HG02610 (cell line): ENCODE data around the gene ANKRD44.

Experiments
- ATAC-seq: cut with Tn5 transposase; IDR thresholded peaks from one replicate; pipeline ENCODE4 v1.9.1; 2021; ENCODE audit warnings: mild to moderate bottlenecking, moderate library complexity; ENCODE audit not compliant: unreplicated experiment

Gene ANKRD44

GRCh38 chr2:197184959-197185586 is 125.5 kb downstream of the ANKRD44 start:
- peak; percentile 61 for ATAC-seq

- no peak for ATAC-seq
These were observed 127.2 kb downstream of the ANKRD44 start for GRCh38 chr2:197183355-197183754.

GRCh38 chr2:197182668-197183067 is 127.9 kb downstream of the ANKRD44 start:
- ATAC-seq: no peak

DNA sequence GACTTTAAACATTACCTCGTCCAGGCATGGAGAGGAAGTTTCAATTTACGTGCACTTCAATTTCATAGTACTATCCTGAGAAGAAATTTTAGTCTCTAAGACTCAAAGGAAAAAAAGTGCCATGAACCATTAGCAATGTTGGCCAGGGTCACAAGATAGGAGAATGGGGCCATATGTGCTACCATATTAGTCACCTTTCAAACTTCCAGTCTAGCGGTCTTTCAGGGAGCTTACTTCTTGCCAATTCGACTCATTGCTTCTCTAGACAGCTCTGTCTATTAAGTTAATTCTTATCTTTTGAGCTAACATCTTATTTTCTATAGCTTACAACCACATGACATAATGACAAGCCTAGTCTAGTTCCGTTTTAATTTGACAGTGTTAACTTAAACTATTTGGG is 129.1 kb downstream of the ANKRD44 start:
- no peak for ATAC-seq

- no peak for ATAC-seq
These were observed 130.7 kb downstream of the ANKRD44 start for GRCh38 chr2:197179744-197180498.

DNA sequence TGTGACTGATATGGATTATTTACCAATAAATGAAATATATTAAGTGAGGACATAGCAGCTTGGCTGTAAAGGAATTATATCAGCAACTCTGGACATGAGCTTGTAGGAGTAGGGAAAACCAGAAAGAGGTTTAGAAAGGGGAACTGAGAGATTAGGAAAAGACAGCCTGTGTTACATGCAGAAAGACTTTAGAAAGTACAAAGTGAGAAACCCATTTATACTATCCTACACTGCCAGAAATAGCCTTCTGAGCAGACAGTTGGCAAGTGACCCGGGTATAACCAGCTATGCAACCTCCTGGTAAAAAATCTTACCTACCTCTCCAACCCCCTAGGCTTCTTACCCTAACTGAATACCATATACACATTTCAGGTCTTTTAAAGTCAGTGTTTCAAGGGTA is 134.1 kb downstream of the ANKRD44 start:
- ATAC-seq: no peak

GRCh38 chr2:197174539-197175094 is 136.0 kb downstream of the ANKRD44 start:
- ATAC-seq: no peak

DNA sequence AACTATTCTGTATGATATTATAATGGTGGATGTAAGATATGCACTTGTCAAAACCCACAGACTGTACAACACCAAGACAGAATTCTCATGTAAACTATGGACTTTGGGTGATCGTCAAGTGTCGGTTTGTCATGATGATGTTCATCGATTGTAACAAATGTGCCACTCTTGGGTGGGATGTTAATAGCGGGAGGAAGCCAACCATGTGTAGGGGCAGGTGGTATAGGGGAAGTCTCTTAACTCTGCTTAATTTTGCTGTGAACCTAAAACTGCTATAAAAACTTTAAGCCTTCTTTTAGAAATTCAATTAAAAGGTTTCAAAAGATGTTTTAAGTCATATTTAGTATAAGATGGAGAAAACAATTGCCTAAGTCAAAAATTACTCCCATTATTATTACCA is 139.0 kb downstream of the ANKRD44 start:
- no peak for ATAC-seq

GRCh38 chr2:197170208-197170607 is 140.4 kb downstream of the ANKRD44 start:
- no peak for ATAC-seq

GRCh38 chr2:197168705-197169104 is 141.9 kb downstream of the ANKRD44 start:
- no peak for ATAC-seq

DNA sequence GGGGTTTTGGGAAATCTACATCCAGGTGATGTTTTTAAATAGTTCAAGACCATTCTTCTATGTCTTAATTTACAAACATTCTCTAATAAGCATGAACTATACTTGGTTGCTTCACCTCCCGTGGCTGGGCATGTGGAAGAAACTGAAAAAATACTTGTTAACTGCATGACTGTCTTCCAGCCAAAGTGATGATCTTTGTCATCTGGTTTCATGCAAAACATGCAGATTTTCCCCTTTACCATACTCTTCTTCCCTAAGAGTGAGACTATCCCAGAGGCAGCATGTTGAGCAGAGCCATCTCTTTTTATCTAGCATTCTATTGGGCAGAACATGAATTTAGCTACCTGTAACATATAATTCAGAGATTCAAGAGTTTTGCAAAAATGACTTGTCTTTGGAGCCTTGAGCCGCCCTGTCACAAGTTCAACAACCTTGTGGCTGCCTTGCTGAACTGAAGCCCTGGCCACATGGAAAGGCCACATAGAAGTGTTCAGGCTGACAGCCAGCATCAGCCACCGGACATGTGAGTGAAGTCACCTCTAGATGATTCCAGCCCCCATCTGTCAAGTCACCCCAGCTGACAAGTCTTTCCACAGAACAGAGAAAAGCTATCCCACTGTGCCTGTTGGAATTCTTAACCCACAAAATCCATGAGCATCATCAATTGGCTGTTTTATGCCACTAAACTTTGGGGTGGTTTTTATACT is 142.8 kb downstream of the ANKRD44 start:
- no peak for ATAC-seq

- ATAC-seq: no peak
These were observed 145.6 kb downstream of the ANKRD44 start for GRCh38 chr2:197165020-197165419.

DNA sequence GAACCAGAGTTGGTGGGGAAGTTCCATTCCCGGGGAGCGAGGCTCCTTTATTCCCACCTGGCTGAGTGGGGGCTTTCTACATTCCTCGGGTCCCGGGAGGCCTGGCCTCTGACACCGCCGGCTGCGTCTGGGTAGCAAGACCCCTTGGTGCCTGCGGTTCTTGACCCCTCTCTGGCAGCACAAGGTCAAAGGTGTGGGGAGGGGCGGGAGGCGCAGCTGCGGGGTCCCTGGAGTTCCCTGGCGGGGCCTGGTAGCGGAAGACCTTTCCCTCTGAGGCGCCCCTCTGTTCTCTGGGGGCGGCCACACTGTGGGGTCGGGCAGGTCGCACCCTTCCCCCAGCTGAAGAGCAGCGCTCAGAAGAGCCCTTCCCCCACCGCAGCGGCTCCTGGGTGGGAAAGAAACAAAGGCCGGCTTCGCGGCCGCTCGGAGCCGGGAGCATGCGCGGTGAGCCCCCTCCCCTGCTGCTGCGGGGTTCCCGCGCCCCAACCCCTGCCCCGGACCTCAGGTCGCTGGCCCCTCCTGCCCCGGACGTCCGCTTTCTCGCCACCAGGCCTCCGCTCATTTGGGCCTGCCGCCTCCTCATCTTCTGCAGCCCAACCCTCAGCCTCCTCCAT is 146.3 kb downstream of the ANKRD44 start:
- no peak for ATAC-seq

DNA sequence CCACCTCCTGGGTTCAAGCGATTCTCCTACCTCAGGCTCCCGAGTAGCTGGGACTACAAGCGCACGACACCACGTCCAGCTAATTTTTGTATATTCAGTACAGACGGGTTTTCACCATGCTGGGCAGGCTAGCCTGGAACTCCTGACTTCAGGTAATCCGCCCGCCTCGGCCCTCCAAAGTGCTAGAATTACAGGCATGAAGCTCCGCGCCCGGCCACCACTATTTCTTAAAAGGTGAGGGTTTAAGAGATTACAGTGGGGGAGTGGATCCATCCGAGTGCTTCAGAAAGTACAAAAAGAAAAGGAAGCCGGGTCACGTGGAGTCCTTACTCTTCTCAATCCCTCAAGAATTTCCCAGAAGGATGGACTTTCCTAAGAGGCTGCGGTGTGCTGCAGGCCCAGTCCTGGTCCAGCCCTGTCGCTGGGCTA is 146.9 kb downstream of the ANKRD44 start:
- no peak for ATAC-seq

DNA sequence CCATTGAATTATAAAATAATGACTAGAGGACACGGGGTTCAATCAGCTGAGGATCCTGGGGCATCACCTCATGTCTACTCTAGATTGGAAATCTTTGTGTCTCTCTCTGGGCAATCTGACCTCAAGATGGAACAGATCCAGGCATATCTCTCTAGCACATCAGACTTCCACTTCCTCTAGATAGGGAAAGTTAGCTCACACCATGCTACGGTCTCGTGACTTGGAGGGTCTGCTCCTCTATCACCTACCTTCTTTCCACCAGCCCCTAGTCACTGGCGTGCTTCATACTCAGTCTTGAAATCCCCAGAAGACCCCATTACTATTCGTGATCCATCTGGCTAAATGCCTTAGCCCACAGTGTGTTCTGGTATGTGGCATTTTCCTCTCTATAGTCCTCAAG is 148.8 kb downstream of the ANKRD44 start:
- ATAC-seq: no peak

DNA sequence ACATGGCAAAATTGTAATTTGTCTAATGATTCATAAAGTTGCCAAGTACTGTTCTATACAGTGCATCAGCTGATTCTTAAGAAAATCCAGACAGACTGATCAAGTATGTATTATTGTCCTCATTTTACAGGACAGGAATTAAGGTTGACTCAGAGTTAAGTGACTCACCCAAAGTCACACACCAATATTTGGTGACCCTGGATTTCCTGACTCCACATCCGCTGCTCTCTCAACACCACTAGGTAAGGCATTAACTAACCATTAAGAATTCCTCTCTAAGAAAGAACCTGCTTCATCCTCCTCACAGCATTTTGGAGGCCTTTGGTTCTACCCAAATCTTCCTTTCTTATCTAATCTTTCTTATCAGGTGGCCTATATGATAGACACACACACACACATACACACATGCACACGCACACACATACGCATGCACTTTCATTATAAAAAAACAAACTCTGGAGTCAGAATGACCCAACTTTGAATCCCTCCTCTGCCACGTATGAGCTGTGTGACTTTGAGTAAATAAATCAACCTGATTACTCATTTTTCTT is 150.8 kb downstream of the ANKRD44 start:
- ATAC-seq: no peak

GRCh38 chr2:197158591-197159550 is 151.7 kb downstream of the ANKRD44 start:
- ATAC-seq: no peak

DNA sequence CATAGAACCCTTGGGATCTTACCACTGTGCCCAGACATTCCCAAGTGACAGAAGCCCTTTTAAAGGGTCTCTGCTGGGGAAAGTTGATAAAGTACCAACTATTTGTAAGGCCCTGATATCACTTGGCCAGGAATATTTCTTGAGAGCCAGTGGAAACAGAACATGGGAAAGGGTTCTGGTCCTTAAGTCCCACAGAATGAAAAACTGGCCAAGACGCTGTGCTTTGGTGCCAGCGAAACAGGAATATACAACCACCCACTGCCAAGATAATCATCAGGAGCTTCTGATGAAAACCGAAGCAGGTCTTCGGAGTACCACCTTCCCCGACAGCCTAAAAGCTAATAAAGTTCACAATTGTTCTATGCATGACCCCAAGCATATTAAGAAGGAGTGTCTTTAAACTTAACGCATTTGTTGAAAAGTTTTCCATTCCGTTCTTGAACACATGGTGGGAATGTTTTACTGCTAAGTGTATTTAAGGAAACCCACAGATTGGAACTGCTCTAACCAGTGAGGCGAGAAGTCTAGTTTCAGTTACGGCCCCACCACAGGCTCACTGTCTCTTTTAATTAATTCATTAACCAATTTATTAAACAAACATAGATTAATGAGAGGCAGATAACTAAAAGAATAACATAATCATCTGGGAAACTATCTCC is 152.6 kb downstream of the ANKRD44 start:
- no peak for ATAC-seq

DNA sequence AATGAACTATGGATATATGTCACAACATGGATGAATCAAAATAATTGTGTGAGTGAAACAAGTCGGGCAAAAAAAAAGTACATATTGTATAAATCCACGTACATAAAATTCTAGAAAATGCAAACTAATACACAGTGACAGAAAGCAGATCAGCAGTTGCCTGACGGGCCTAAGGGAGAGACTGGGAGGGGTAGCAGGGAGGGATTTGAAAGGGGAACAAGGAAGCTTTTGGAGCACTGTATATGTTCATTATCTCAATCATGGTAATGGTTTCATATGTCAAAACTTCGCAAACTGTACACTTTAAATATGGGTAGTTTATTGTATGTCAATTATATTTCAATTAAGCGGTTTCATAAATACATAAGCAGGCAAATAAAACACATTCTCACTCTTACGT is 153.8 kb downstream of the ANKRD44 start:
- no peak for ATAC-seq
